Neural progenitor cell (in vitro differentiated cells): ENCODE data around the gene HINT3. TPM values are rescaled to one million over a fixed set of nuclear protein-coding genes. Genes with fewer than 3 reads are reported as not detected.

ENCODE experiments used
- DNase-seq: peaks from one replicate; pipeline ENCODE4 v3.0.0-alpha.2; 2016; ENCODE audit warnings: low spot score
- H2AFZ ChIP-seq: fragments of 200-600 bp; sonication (generic); replicated peaks from 2 replicates; pipeline ENCODE4 v1.6.1; 2016; ENCODE audit warnings: antibody characterized with exemption
- H3F3A ChIP-seq: fragments of 200-600 bp; sonication (generic); 2 replicates; pipeline ENCODE4 v1.6.1; 2016; ENCODE audit warnings: antibody characterized with exemption, low read depth
- H3K27ac ChIP-seq: fragments of 200-600 bp; sonication (generic); 2 replicates; pipeline ENCODE4 v1.5.1; 2016; ENCODE audit warnings: mild to moderate bottlenecking
- H3K27me3 ChIP-seq: fragments of 200-600 bp; sonication (generic); 2 replicates; pipeline ENCODE4 v1.6.1; 2016; ENCODE audit warnings: mild to moderate bottlenecking, moderate library complexity
- H3K36me3 ChIP-seq: fragments of 200-600 bp; sonication (generic); 2 replicates; pipeline ENCODE4 v1.5.1; 2016
- H3K4me1 ChIP-seq: fragments of 200-600 bp; sonication (generic); 2 replicates; pipeline ENCODE4 v1.6.1; 2016; ENCODE audit warnings: mixed run types
- H3K4me2 ChIP-seq: fragments of 200-600 bp; sonication (generic); 2 replicates; pipeline ENCODE4 v1.6.1; 2016
- H3K4me3 ChIP-seq: fragments of 200-600 bp; sonication (generic); 2 replicates; pipeline ENCODE4 v1.5.1; 2016
- H3K79me2 ChIP-seq: fragments of 200-600 bp; sonication (generic); 2 replicates; pipeline ENCODE4 v1.6.1; 2016; ENCODE audit warnings: low read depth
- H3K9ac ChIP-seq: fragments of 200-600 bp; sonication (generic); 2 replicates; pipeline ENCODE4 v1.6.1; 2016
- H3K9me3 ChIP-seq: fragments of 200-600 bp; sonication (generic); 2 replicates; pipeline ENCODE4 v1.5.1; 2016; ENCODE audit warnings: low read depth
- H4K20me1 ChIP-seq: fragments of 200-600 bp; sonication (generic); 2 replicates; pipeline ENCODE4 v1.6.1; 2016; ENCODE audit warnings: low read depth
- H3K27ac Mint-ChIP-seq: 3 replicates; pipeline ENCODE4 v1.8.0; 2021; ENCODE audit warnings: mixed read lengths
- H3K27me3 Mint-ChIP-seq: 2 replicates; pipeline ENCODE4 v1.8.0; 2022; ENCODE audit warnings: low read depth, mild to moderate bottlenecking, inconsistent platforms, moderate library complexity, mixed read lengths; ENCODE audit not compliant: insufficient read depth
- H3K36me3 Mint-ChIP-seq: 3 replicates; pipeline ENCODE4 v1.8.0; 2021; ENCODE audit warnings: mixed read lengths
- H3K4me1 Mint-ChIP-seq: 3 replicates; pipeline ENCODE4 v1.8.0; 2021; ENCODE audit warnings: mixed read lengths
- H3K4me3 Mint-ChIP-seq: 3 replicates; pipeline ENCODE4 v1.8.0; 2021; ENCODE audit warnings: mild to moderate bottlenecking, moderate library complexity, mixed read lengths
- H3K9me3 Mint-ChIP-seq: 3 replicates; pipeline ENCODE4 v1.8.0; 2020; ENCODE audit warnings: mixed read lengths
- CTCF ChIP-seq: fragments of 200-600 bp; sonication (generic); IDR thresholded peaks from 2 replicates; pipeline ENCODE4 v1.5.1; 2017; ENCODE audit warnings: antibody characterized with exemption, mild to moderate bottlenecking
- EZH2 ChIP-seq: fragments of 200-600 bp; sonication (generic); IDR thresholded peaks from 2 replicates; pipeline ENCODE4 v1.6.1; 2017; ENCODE audit warnings: antibody characterized with exemption, mild to moderate bottlenecking, moderate library complexity
- EZH2phosphoT487 ChIP-seq: fragments of 200-600 bp; sonication (generic); IDR thresholded peaks from 2 replicates; pipeline ENCODE4 v1.6.1; 2017; ENCODE audit warnings: antibody characterized with exemption
- total RNA-seq: library from RNA; depleted of rRNA; stranded (reverse); fragments of >200 nt; gene quantifications from 2 replicates; pipeline ENCODE4 v1.2.3, GENCODE V29; 2015; ENCODE audit warnings: low replicate concordance

Gene HINT3
- total RNA-seq, 1 donor from 2014 or later = 29.6 TPM

- no peak for DNase-seq
- H3K4me3 Mint-ChIP-seq = no peak overlapping the region
- no peak for TF ChIP-seq CTCF
- Histone ChIP-seq H3K9me3 (no peaks in the 10 kb centered on the region), H2AFZ (no peak overlapping the region), H3K79me2 (no peaks in the 10 kb centered on the region), H4K20me1 (no peaks in the 10 kb centered on the region), H3K4me2 (no peak overlapping the region), H3K27ac (no peak overlapping the region), H3K27me3 (no peaks in the 10 kb centered on the region), H3K4me3 (no peak overlapping the region), H3F3A (no peaks in the 10 kb centered on the region), H3K4me1 (peaks cover under 1% of the 10 kb centered on the region), H3K36me3 (no peaks in the 10 kb centered on the region), H3K9ac (no peak overlapping the region)
- no peaks in the 10 kb centered on the region for H3K4me1 Mint-ChIP-seq
- no peaks in the 10 kb centered on the region for H3K9me3 Mint-ChIP-seq
- no peaks in the 10 kb centered on the region for H3K36me3 Mint-ChIP-seq
- H3K27me3 Mint-ChIP-seq = no peaks in the 10 kb centered on the region
- no peak overlapping the region for H3K27ac Mint-ChIP-seq
Measured at GRCh38 chr6:125945378-125946141, 11.0 kb upstream of the HINT3 start.

- Histone ChIP-seq H3K9ac (no peak overlapping the region), H3K9me3 (no peaks in the 10 kb centered on the region), H3F3A (no peaks in the 10 kb centered on the region), H2AFZ (no peak overlapping the region), H3K79me2 (no peaks in the 10 kb centered on the region), H3K4me2 (no peak overlapping the region), H3K4me1 (no peaks in the 10 kb centered on the region), H4K20me1 (no peaks in the 10 kb centered on the region), H3K36me3 (no peaks in the 10 kb centered on the region), H3K27ac (no peak overlapping the region), H3K27me3 (no peaks in the 10 kb centered on the region), H3K4me3 (no peak overlapping the region)
- Mint-ChIP-seq H3K4me3 (no peak overlapping the region), H3K4me1 (no peaks in the 10 kb centered on the region), H3K27me3 (peaks cover 2% of the 10 kb centered on the region), H3K27ac (no peak overlapping the region), H3K9me3 (no peaks in the 10 kb centered on the region), H3K36me3 (no peaks in the 10 kb centered on the region)
- TF ChIP-seq EZH2phosphoT487 (no peak), EZH2 (no peak), CTCF (no peak)
- DNase-seq = no peak
Measured at GRCh38 chr6:125947615-125948014, 9.0 kb upstream of the HINT3 start.

GRCh38 chr6:125948455-125948854, 8.1 kb upstream of the HINT3 start:
- no peak overlapping the region for H3K4me2 ChIP-seq
- H3K27ac Mint-ChIP-seq = no peak overlapping the region
- H3K36me3 ChIP-seq = no peaks in the 10 kb centered on the region
- H3K27me3 ChIP-seq = no peaks in the 10 kb centered on the region
- no peak overlapping the region for H3K4me3 ChIP-seq
- no peak overlapping the region for H2AFZ ChIP-seq
- no peaks in the 10 kb centered on the region for H3K4me1 Mint-ChIP-seq
- TF ChIP-seq CTCF (no peak), EZH2phosphoT487 (no peak), EZH2 (no peak)
- no peaks in the 10 kb centered on the region for H3K9me3 ChIP-seq
- no peaks in the 10 kb centered on the region for H3K36me3 Mint-ChIP-seq
- H3K79me2 ChIP-seq = no peaks in the 10 kb centered on the region
- no peaks in the 10 kb centered on the region for H3F3A ChIP-seq
- H3K4me1 ChIP-seq = no peaks in the 10 kb centered on the region
- no peak overlapping the region for H3K9ac ChIP-seq
- no peak for DNase-seq
- H3K27me3 Mint-ChIP-seq = peaks cover 2% of the 10 kb centered on the region
- H3K9me3 Mint-ChIP-seq = no peaks in the 10 kb centered on the region
- H3K27ac ChIP-seq = no peak overlapping the region
- H4K20me1 ChIP-seq = no peaks in the 10 kb centered on the region
- H3K4me3 Mint-ChIP-seq = no peak overlapping the region
